ENCODE measurements around the gene BRD4. TPM values are rescaled to one million over a fixed set of nuclear protein-coding genes. Genes with fewer than 3 reads are reported as not detected.

BRD4 gene
- total and polyA plus RNA-seq, 4 experiments from 2014 or later, result 4.2 to 152 (median 98.4) TPM

- H3K27me3 Mint-ChIP-seq, result no peaks in the 10 kb centered on the region
- H3K4me1 ChIP-seq (ENCODE audit: insufficient read depth, low read length), result peaks cover 95% of the 10 kb centered on the region
- peaks cover 69 to 97% (median 86%) of the 10 kb centered on the region in 4 donors for H3K4me1 Mint-ChIP-seq
- peaks cover 4 to 15% of the 10 kb centered on the region in 2 donors for H3K36me3 Mint-ChIP-seq
- H3K9me3 Mint-ChIP-seq, result no peaks in the 10 kb centered on the region
- H3K27ac Mint-ChIP-seq, result peak overlapping the region in 6 of 7 donors; percentile 19 to 76 (median 51)
- no peak overlapping the region for H3K4me3 ChIP-seq (ENCODE audit: low read length in 2 of 2)
- no peak overlapping the region for H3K27ac ChIP-seq (ENCODE audit: low read depth, low read length)
- DNase-seq, result no peak
- ChIA-PET POLR2A (ENCODE audit: partially characterized antibody) (interaction anchor here (0.6 kb wide), 1 partner anchor 34 kb away, joined by 3 read pairs; no protein-coding TSS in a partner anchor), CTCF (ENCODE audit: partially characterized antibody) (interaction anchor here (1.3 kb wide), 1 partner anchor 9 kb away, joined by 8 read pairs; no protein-coding TSS in a partner anchor)
- intact Hi-C loops (cut with micrococcal nuclease), result no loop called here
- no peaks in the 10 kb centered on the region for H3K9me3 ChIP-seq (ENCODE audit: control insufficient read depth in 1 of 2, low read length in 2 of 2)
- H3K27me3 ChIP-seq (ENCODE audit: insufficient read depth, low read length), result no peaks in the 10 kb centered on the region
- H3K4me3 Mint-ChIP-seq, result peak overlapping the region in 7 of 8 donors; percentile 50 to 75 (median 68)
- no peaks in the 10 kb centered on the region for H3K36me3 ChIP-seq (ENCODE audit: insufficient read depth, low read length)
Observed at GRCh38 chr19:15298847-15299567, 33.3 kb downstream of the BRD4 start.

DNA sequence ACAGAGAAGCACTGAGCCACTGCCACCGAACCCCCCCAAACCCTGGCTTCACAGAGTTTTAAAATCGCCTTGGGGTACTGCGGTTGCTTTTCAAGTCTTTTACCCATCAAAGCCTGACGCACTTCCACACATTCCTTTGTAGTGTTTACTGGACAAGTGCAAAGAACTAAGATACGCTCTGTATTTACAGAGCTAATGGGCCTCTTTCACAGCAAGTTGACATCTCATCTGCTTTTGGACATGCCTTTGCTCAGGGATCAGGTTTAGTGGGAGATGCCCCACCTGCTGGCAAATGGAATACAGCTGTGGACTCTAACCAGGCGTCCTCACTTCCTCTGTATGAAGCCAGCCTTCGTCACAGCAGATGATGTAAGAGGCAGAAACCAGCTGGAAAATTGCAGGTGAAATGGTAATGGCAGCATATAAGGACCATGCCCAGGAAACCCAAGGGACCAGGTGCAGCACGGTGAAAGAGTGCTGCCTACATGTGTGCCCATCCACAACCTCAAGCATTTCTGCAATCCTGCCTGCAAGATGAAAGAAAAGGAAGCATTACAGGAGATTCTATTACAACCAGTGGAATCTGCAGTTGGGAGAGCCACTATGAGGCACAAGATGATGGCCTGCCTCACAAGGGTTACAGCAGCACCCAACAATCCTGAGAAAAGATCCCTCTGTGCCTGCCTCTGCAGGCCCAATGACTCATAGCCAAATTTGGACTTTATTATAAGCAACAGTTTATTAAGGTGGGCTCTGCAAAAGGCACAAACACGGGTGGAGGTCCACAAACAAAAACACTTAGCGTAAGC, 34.7 kb downstream of the BRD4 start:
- H3K36me3 ChIP-seq (ENCODE audit: insufficient read depth, low read length), result no peaks in the 10 kb centered on the region
- POLR2A ChIA-PET (ENCODE audit: partially characterized antibody), result interaction anchor here (1.1 to 1.4 kb wide), 2 partner anchors 11 to 82 kb away, joined by 3 to 4 read pairs; partner anchors contain the start of gene AKAP8
- no peaks in the 10 kb centered on the region for H3K9me3 Mint-ChIP-seq
- H3K4me3 Mint-ChIP-seq, result peak overlapping the region; percentile 49 to 80 (median 73)
- no peak overlapping the region for H3K27ac ChIP-seq (ENCODE audit: low read depth, low read length)
- intact Hi-C loops (cut with micrococcal nuclease), result no loop called here
- H3K27me3 ChIP-seq (ENCODE audit: insufficient read depth, low read length), result no peaks in the 10 kb centered on the region
- no peaks in the 10 kb centered on the region for H3K27me3 Mint-ChIP-seq
- peaks cover 4 to 17% of the 10 kb centered on the region in 2 donors for H3K36me3 Mint-ChIP-seq
- peak in 3 of 5 donors; percentile 32 to 48 (median 37) for DNase-seq
- H3K9me3 ChIP-seq (ENCODE audit: control insufficient read depth in 1 of 2, low read length in 2 of 2), result no peaks in the 10 kb centered on the region
- H3K4me3 ChIP-seq (ENCODE audit: low read length in 2 of 2), result peak overlapping the region in 1 of 2 donors; percentile 17
- peaks cover 68 to 97% (median 86%) of the 10 kb centered on the region in 4 donors for H3K4me1 Mint-ChIP-seq
- CTCF ChIA-PET (ENCODE audit: partially characterized antibody), result interaction anchor here (1.3 kb wide), 1 partner anchor 8 kb away, joined by 8 read pairs; no protein-coding TSS in a partner anchor
- peak overlapping the region; percentile 42 to 88 (median 71) for H3K27ac Mint-ChIP-seq
- peaks cover 95% of the 10 kb centered on the region for H3K4me1 ChIP-seq (ENCODE audit: insufficient read depth, low read length)

GRCh38 chr19:15296841-15297415, 35.4 kb downstream of the BRD4 start:
- Mint-ChIP-seq H3K27me3 (no peaks in the 10 kb centered on the region), H3K4me3 (peak overlapping the region; percentile 49 to 80 (median 73)), H3K9me3 (no peaks in the 10 kb centered on the region), H3K36me3 (peaks cover 4 to 17% of the 10 kb centered on the region in 2 donors), H3K4me1 (peaks cover 71 to 97% (median 88%) of the 10 kb centered on the region in 4 donors), H3K27ac (peak overlapping the region; percentile 42 to 88 (median 71))
- peaks cover 95% of the 10 kb centered on the region for H3K4me1 ChIP-seq (ENCODE audit: insufficient read depth, low read length)
- DNase-seq, result peak in 2 of 5 donors; percentile 18 to 31
- H3K27me3 ChIP-seq (ENCODE audit: insufficient read depth, low read length), result no peaks in the 10 kb centered on the region
- CTCF ChIA-PET (ENCODE audit: partially characterized antibody), result no interaction called here
- no peak overlapping the region for H3K27ac ChIP-seq (ENCODE audit: low read depth, low read length)
- H3K36me3 ChIP-seq (ENCODE audit: insufficient read depth, low read length), result no peaks in the 10 kb centered on the region
- intact Hi-C loops (cut with micrococcal nuclease), result no loop called here
- POLR2A ChIA-PET (ENCODE audit: partially characterized antibody), result interaction anchor here (1.4 kb wide), 1 partner anchor 82 kb away, joined by 4 read pairs; the partner anchor contains the start of gene AKAP8
- H3K9me3 ChIP-seq (ENCODE audit: control insufficient read depth in 1 of 2, low read length in 2 of 2), result no peaks in the 10 kb centered on the region
- no peak overlapping the region for H3K4me3 ChIP-seq (ENCODE audit: low read length in 2 of 2)

DNA sequence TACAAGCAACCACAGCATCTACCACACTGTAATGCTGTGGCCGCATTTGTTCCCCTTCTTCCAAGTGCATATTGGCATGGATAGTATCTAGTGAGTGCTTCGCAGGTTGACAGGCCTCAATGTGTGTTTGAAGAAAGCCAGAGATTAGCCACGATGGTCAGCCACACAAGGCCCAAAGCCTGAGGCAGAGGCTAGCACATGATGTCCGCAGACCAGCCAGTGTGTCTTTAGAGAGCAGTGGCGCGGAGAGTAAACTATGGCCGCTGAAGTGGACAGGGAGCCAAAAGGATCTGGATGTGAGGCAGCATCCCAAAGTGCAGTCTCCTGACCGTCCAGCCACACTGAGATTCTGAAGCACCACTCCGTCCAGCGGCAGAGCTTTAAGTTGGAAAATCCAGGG, 36.0 kb downstream of the BRD4 start:
- peak overlapping the region in 6 of 8 donors; percentile 42 to 80 (median 58) for H3K4me3 Mint-ChIP-seq
- POLR2A ChIA-PET (ENCODE audit: partially characterized antibody), result interaction anchor here (1.4 kb wide), 1 partner anchor 83 kb away, joined by 4 read pairs; the partner anchor contains the start of gene AKAP8
- CTCF ChIA-PET (ENCODE audit: partially characterized antibody), result no interaction called here
- intact Hi-C loops (cut with micrococcal nuclease), result no loop called here
- Histone ChIP-seq H3K9me3 (ENCODE audit: control insufficient read depth in 1 of 2, low read length in 2 of 2) (no peaks in the 10 kb centered on the region), H3K4me1 (ENCODE audit: insufficient read depth, low read length) (peaks cover 97% of the 10 kb centered on the region), H3K27ac (ENCODE audit: low read depth, low read length) (no peak overlapping the region), H3K4me3 (ENCODE audit: low read length in 2 of 2) (no peak overlapping the region), H3K36me3 (ENCODE audit: insufficient read depth, low read length) (no peaks in the 10 kb centered on the region), H3K27me3 (ENCODE audit: insufficient read depth, low read length) (no peaks in the 10 kb centered on the region)
- peak overlapping the region in 5 of 7 donors; percentile 14 to 71 (median 61) for H3K27ac Mint-ChIP-seq
- peaks cover 4 to 17% of the 10 kb centered on the region in 2 donors for H3K36me3 Mint-ChIP-seq
- H3K4me1 Mint-ChIP-seq, result peaks cover 75 to 100% (median 91%) of the 10 kb centered on the region in 4 donors
- no peaks in the 10 kb centered on the region for H3K27me3 Mint-ChIP-seq
- H3K9me3 Mint-ChIP-seq, result no peaks in the 10 kb centered on the region
- no peak for DNase-seq

DNA sequence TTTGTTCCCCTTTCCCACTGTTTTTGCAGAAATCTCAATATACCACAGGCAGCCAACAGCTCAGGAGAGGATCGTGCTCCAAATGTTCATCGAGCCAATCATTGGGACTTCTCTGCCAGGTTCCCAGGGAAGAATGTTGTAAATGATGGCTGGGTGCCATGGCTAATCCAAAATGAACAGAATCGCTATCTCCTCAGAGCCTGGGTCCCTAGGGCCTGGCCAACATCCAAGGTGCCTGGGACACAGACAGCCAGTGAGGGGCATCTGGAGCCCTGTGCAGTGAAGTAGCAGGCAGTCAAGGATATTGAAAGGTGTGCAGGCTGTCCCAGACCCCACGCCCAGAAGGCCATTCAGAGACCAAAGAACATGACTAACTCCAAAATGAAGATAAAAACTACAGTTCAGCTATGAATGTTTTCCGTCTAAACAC, 37.8 kb downstream of the BRD4 start:
- Histone ChIP-seq H3K36me3 (ENCODE audit: insufficient read depth, low read length) (no peaks in the 10 kb centered on the region), H3K27ac (ENCODE audit: low read depth, low read length) (no peak overlapping the region), H3K9me3 (ENCODE audit: control insufficient read depth in 1 of 2, low read length in 2 of 2) (no peaks in the 10 kb centered on the region), H3K27me3 (ENCODE audit: insufficient read depth, low read length) (no peaks in the 10 kb centered on the region), H3K4me3 (ENCODE audit: low read length in 2 of 2) (no peak overlapping the region), H3K4me1 (ENCODE audit: insufficient read depth, low read length) (peaks cover 97% of the 10 kb centered on the region)
- H3K27ac Mint-ChIP-seq, result peak overlapping the region in 6 of 7 donors; percentile 12 to 84 (median 52)
- H3K4me1 Mint-ChIP-seq, result peaks cover 81 to 100% (median 94%) of the 10 kb centered on the region in 4 donors
- intact Hi-C loops (cut with micrococcal nuclease), result loop anchor here (5.0 kb wide), 1 partner anchor 38 kb away; the partner anchor contains the start of gene BRD4
- no peaks in the 10 kb centered on the region for H3K9me3 Mint-ChIP-seq
- H3K4me3 Mint-ChIP-seq, result peak overlapping the region in 5 of 8 donors; percentile 22 to 92 (median 84)
- POLR2A ChIA-PET (ENCODE audit: partially characterized antibody), result no interaction called here
- H3K27me3 Mint-ChIP-seq, result no peaks in the 10 kb centered on the region
- peaks cover 4 to 17% of the 10 kb centered on the region in 2 donors for H3K36me3 Mint-ChIP-seq
- CTCF ChIA-PET (ENCODE audit: partially characterized antibody), result no interaction called here
- no peak for DNase-seq

GRCh38 chr19:15293781-15294491, 38.4 kb downstream of the BRD4 start:
- Histone ChIP-seq H3K27ac (ENCODE audit: low read depth, low read length) (no peak overlapping the region), H3K4me1 (ENCODE audit: insufficient read depth, low read length) (peaks cover 96% of the 10 kb centered on the region), H3K4me3 (ENCODE audit: low read length in 2 of 2) (no peak overlapping the region), H3K36me3 (ENCODE audit: insufficient read depth, low read length) (no peaks in the 10 kb centered on the region), H3K27me3 (ENCODE audit: insufficient read depth, low read length) (no peaks in the 10 kb centered on the region), H3K9me3 (ENCODE audit: control insufficient read depth in 1 of 2, low read length in 2 of 2) (no peaks in the 10 kb centered on the region)
- H3K27ac Mint-ChIP-seq, result peak overlapping the region in 6 of 7 donors; percentile 15 to 84 (median 52)
- H3K4me3 Mint-ChIP-seq, result peak overlapping the region in 7 of 8 donors; percentile 22 to 92 (median 83)
- no peaks in the 10 kb centered on the region for H3K27me3 Mint-ChIP-seq
- peaks cover 4 to 17% of the 10 kb centered on the region in 2 donors for H3K36me3 Mint-ChIP-seq
- intact Hi-C loops (cut with micrococcal nuclease), result loop anchor here (5.0 kb wide), 1 partner anchor 38 kb away; the partner anchor contains the start of gene BRD4
- peaks cover 78 to 100% (median 93%) of the 10 kb centered on the region in 4 donors for H3K4me1 Mint-ChIP-seq
- no peaks in the 10 kb centered on the region for H3K9me3 Mint-ChIP-seq
- DNase-seq, result no peak
- ChIA-PET POLR2A (ENCODE audit: partially characterized antibody) (interaction anchor here (0.7 to 4.0 kb wide), 4 partner anchors 11 to 85 kb away, joined by 3 to 18 read pairs (median 3); partner anchors contain the start of gene AKAP8), CTCF (ENCODE audit: partially characterized antibody) (no interaction called here)
